Esophagus mucosa (tissue), 1 donor: ENCODE data around the gene TRIM44. TPM values are rescaled to one million over a fixed set of nuclear protein-coding genes. Genes with fewer than 3 reads are reported as not detected.

Source experiments
- ATAC-seq: fragments of 200-7000 bp; cut with Tn5 transposase; one replicate; pipeline ENCODE4 v1.9.1; 2020
- total RNA-seq: library from RNA; stranded (reverse); gene quantifications from one replicate; pipeline ENCODE4 v1.2.4, GENCODE V29; 2023
- donor health status: DM: yes; HTN: yes; CAD: no.

Gene TRIM44
- total RNA-seq, 1 donor from 2014 or later: 22.7 TPM

DNA sequence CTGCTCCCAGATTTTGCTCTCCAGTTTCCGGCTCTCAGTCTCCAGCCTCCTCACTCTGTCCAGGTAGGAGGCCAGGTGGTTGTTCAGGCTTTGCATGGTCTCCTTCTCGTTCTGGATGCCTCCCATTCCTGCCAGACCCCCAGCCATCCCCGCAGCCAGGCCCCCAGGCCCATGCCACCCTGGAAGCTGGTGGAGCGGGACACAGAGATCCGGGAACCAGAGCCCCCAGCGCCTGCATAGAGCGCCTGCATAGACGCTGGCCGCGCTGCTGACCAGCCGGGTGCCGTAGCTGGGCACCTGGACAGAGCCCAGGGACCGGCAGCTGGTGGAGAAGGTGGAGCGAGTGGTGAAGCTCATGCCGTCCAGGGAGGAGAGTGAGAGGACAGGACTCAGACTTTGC, 198.6 kb downstream of the TRIM44 start:
- ATAC-seq: no peak

DNA sequence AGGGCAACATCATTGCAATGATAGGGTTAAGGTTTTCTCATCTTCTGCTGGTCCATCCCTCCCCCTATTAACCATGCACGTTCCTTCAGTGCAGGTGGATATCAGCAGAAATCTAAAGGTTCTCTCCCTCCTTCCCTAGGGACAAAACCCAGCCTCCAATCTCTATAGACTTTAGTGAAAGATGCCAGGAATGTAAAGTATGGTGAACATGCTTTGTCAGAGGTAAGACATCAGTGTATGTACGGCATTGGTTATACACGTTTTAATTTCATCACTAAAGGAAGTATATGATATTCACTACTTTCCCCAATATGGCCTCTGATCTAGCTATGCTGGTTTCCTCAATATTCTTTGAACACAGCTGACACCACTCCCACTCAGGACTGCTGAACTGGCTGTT, 200.1 kb downstream of the TRIM44 start:
- ATAC-seq: no peak

DNA sequence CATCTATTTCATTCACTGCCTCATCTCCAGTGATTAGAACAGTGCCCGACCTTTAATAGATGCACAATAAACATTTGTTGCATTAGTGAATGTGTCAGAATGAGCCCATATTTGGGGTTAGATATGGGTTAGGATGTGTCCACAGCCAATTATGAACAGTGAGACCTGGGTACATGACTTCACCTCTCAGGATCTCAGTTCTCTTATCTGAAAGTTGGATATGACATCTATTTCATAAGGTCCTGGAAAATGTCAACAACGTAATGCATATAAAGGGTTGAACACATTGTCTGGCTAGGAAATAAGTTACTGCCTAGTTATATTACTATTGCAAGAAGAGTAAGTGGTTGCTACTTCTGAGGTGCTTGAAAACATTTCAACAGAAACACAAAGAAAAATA, 201.6 kb downstream of the TRIM44 start:
- no peak for ATAC-seq

DNA sequence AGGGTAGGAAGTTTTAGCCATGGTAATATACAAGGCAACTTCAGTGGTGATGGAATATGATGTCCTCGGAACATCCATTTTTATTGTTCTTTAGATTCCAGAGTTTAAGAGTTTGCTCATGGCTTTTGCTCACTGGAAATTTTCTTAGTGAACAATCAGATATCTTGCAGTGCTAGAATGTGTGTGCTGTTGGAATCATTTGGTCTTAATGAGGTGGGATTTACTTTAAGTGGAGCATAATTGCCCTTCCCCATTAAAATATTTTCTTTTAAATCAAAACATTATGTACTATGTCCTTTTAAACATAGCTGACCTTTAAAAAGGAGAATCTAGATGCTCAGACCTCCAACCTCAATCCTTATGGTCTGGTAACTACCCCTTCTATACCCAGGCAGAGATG, 204.0 kb downstream of the TRIM44 start:
- ATAC-seq: no peak

Other genes with a start within 250 kb of the TRIM44 start
- not detected for gene SLC1A2, start 243.2 kb upstream of the TRIM44 start, total RNA-seq
- gene PAMR1, start 137.2 kb upstream of the TRIM44 start, total RNA-seq: 0.36 TPM
- 5.6 TPM for gene FJX1, start 44.3 kb upstream of the TRIM44 start, total RNA-seq